ENCODE measurements around the gene ARIH2. TPM values are rescaled to one million over a fixed set of nuclear protein-coding genes. Genes with fewer than 3 reads are reported as not detected.

ARIH2 gene
- total RNA-seq, 4 donors from 2014 or later = 92.2 to 143 (median 123) TPM

- Histone ChIP-seq H3K9me3 (no peaks in the 10 kb centered on the region), H3K27ac (no peak overlapping the region), H3K36me3 (peaks cover 0 to 24% of the 10 kb centered on the region in 2 donors), H3K27me3 (no peaks in the 10 kb centered on the region), H3K4me1 (peaks cover 0 to 24% (median 5%) of the 10 kb centered on the region in 3 donors), H3K4me3 (no peak overlapping the region)
- TF ChIP-seq POLR2A (IDR thresholded peaks at IDR 0.05) (no peak), CTCF (IDR thresholded peaks at IDR 0.05) (peak in 1 of 4 experiments; percentile 27), EP300 (IDR thresholded peaks at IDR 0.05) (no peak)
- ATAC-seq = no peak
- WGBS, 2 donors (ENCODE audit: low coverage in 1 of 2) = 87 to 91% methylated on average over 8 of the region's 8 CpGs
These were observed 34.0 kb downstream of the ARIH2 start for GRCh38 chr3:48952510-48953118.

- Histone ChIP-seq H3K9me3 (no peaks in the 10 kb centered on the region), H3K36me3 (peaks cover 0 to 46% of the 10 kb centered on the region in 2 donors), H3K27ac (no peak overlapping the region), H3K4me1 (peaks cover 0 to 8% (median 0%) of the 10 kb centered on the region in 3 donors), H3K4me3 (no peak overlapping the region), H3K27me3 (no peaks in the 10 kb centered on the region)
- no peak for ATAC-seq
- TF ChIP-seq EP300 (IDR thresholded peaks at IDR 0.05) (no peak), POLR2AphosphoS5 (IDR thresholded peaks at IDR 0.05) (no peak), CTCF (IDR thresholded peaks at IDR 0.05) (no peak), POLR2A (IDR thresholded peaks at IDR 0.05) (no peak)
- WGBS, 2 donors (ENCODE audit: low coverage in 1 of 2) = 94 to 100% methylated on average over 1 to 2 of the region's 2 CpGs
These were observed 38.5 kb downstream of the ARIH2 start for GRCh38 chr3:48957006-48957705.

- WGBS, 2 donors (ENCODE audit: low coverage in 1 of 2) = 83 to 86% methylated on average over 4 of the region's 4 CpGs
- ATAC-seq = no peak
- TF ChIP-seq CTCF (IDR thresholded peaks at IDR 0.05) = no peak
- no peak for TF ChIP-seq POLR2AphosphoS5 (IDR thresholded peaks at IDR 0.05)
- TF ChIP-seq EP300 (IDR thresholded peaks at IDR 0.05) = no peak
- no peak for TF ChIP-seq POLR2A (IDR thresholded peaks at IDR 0.05)
- H3K27ac ChIP-seq = no peak overlapping the region
- no peaks in the 10 kb centered on the region for H3K9me3 ChIP-seq
- H3K36me3 ChIP-seq = peaks cover 0 to 61% of the 10 kb centered on the region in 2 donors
- no peaks in the 10 kb centered on the region for H3K4me1 ChIP-seq
- no peaks in the 10 kb centered on the region for H3K27me3 ChIP-seq
- no peak overlapping the region for H3K4me3 ChIP-seq
These were observed 42.3 kb downstream of the ARIH2 start for GRCh38 chr3:48960841-48961413.

GRCh38 chr3:48962340-48962739, 43.7 kb downstream of the ARIH2 start:
- Histone ChIP-seq H3K9me3 (no peaks in the 10 kb centered on the region), H3K27ac (no peak overlapping the region), H3K4me3 (no peak overlapping the region), H3K4me1 (no peaks in the 10 kb centered on the region), H3K27me3 (no peaks in the 10 kb centered on the region), H3K36me3 (peaks cover 0 to 74% of the 10 kb centered on the region in 2 donors)
- no peak for ATAC-seq
- WGBS, 2 donors (ENCODE audit: low coverage in 1 of 2) = 80 to 88% methylated on average over 1 to 2 of the region's 2 CpGs
- TF ChIP-seq POLR2A (IDR thresholded peaks at IDR 0.05) (no peak), CTCF (IDR thresholded peaks at IDR 0.05) (no peak), EP300 (IDR thresholded peaks at IDR 0.05) (no peak), POLR2AphosphoS5 (IDR thresholded peaks at IDR 0.05) (no peak)
